Mucosa of descending colon (tissue), 3 donors: Measurements from ENCODE around the gene GRAMD4. TPM values are rescaled to one million over a fixed set of nuclear protein-coding genes. Genes with fewer than 3 reads are reported as not detected.
"Not testable (repeated sequence)": the region's sequence is repeated elsewhere in the genome, so short reads cannot be mapped to it uniquely, and the experiment has no call there.

Experiments used
- ATAC-seq: fragments of 200-7000 bp; cut with Tn5 transposase; one replicate; pipeline ENCODE4 v1.9.1; 2020; ENCODE audit warnings: mild to moderate bottlenecking, moderate library complexity
- DNase-seq, 3 donors: peaks; one replicate each; pipeline ENCODE4 v3.0.0-alpha.2; 2020
- H3K36me3 ChIP-seq: fragments of 200-600 bp; one replicate; pipeline ENCODE4 v1.8.0; 2021; ENCODE audit warnings: low read depth, mild to moderate bottlenecking
- H3K4me1 ChIP-seq: fragments of 200-600 bp; one replicate; pipeline ENCODE4 v1.8.0; 2021; ENCODE audit warnings: low read depth, mild to moderate bottlenecking
- H3K4me3 ChIP-seq: fragments of 200-600 bp; one replicate; pipeline ENCODE4 v1.8.0; 2021; ENCODE audit warnings: mild to moderate bottlenecking
- H3K9me3 ChIP-seq: fragments of 200-600 bp; one replicate; pipeline ENCODE4 v1.8.0; 2021; ENCODE audit warnings: mild to moderate bottlenecking
- CTCF ChIP-seq: fragments of 200-600 bp; IDR thresholded peaks from one replicate; pipeline ENCODE4 v1.8.0; 2022; ENCODE audit warnings: antibody characterized with exemption, mild to moderate bottlenecking
- intact Hi-C, 2 donors: fragments of 100-400 bp; cut with DNase I in 1 of 2; cut with micrococcal nuclease in 1 of 2; formaldehyde crosslinking; loops; one replicate each; pipeline versions ENCODE4 v1.11.0 to v1.11.1; 2022; cut with DNase I, micrococcal nuclease
- total RNA-seq, 3 donors: library from RNA; stranded (reverse); fragmentation: NEBNext Ultra II Directional in 2 of 3; extraction: Animal tissue kit (Norgen Biotek cat#: 25700) in 2 of 3; gene quantifications; one replicate each; pipeline versions ENCODE4 v1.2.1 to v1.2.4, GENCODE V29; 2021 to 2023
- donor health status: DM: no; HTN: no; CAD: no; lungs with moderate emphysema.
- donor health status: DM: no; HTN: no; CAD: no.
- donor health status: DM: no; HTN: yes; CAD: no.

GRAMD4 gene
- total RNA-seq, 3 donors from 2014 or later: 114 to 203 (median 197) TPM

DNA sequence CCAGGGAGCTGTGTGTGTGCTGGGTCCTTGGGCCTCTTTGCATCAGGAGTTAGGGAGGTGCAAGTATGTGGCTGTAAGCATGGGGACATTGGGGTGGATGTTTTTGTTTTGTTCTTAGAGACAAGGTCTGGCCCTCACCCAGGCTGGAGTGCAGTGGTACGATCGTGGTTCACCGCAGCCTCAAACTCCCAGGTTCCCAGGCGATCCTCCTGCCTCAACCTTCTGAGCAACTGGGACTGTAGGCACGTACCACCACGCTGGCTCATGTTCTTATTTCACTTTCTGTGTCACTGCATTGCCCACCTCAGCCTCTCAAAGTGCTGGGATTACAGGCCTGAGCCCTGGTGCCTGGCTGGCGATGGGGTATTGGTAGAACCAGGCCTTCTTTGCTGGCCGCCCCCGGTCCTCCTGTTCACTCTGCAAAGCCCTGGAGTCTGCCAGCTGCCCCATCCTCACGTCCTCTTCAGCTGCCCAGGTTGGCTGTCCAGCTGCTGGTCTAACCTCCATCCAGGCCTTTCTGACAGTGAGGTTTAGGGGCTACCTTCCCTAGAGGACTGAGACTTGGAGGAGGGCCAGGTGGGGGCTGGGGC lies 851 bp upstream of the GRAMD4 start:
- no peak for TF ChIP-seq CTCF
- no peak for DNase-seq
- Histone ChIP-seq H3K36me3 (no peaks in the 10 kb centered on the region), H3K4me3 (no peak overlapping the region), H3K9me3 (no peaks in the 10 kb centered on the region), H3K4me1 (peaks cover 6% of the 10 kb centered on the region)
- intact Hi-C loops: no loop called here
- ATAC-seq: no peak

- Histone ChIP-seq H3K4me3 (no peak overlapping the region), H3K4me1 (peaks cover 9% of the 10 kb centered on the region)
Measured at GRCh38 chr22:46620588-46621242, 529 bp downstream of the GRAMD4 start.

GRCh38 chr22:46621243-46621930 lies 1.2 kb downstream of the GRAMD4 start:
- DNase-seq, H3K4me1 ChIP-seq, H3K36me3 ChIP-seq, intact Hi-C loops, H3K9me3 ChIP-seq, ATAC-seq, H3K4me3 ChIP-seq: not testable (repeated sequence)

More at GRCh38 chr22:46620588-46621242, 529 bp downstream of the GRAMD4 start:
- no peak for TF ChIP-seq CTCF
- intact Hi-C loops: no loop called here
- DNase-seq: peak in 1 of 3 donors; percentile 50
- H3K9me3 ChIP-seq: no peaks in the 10 kb centered on the region
- H3K36me3 ChIP-seq: no peaks in the 10 kb centered on the region
- ATAC-seq: no peak

- intact Hi-C loops: no loop called here
- Histone ChIP-seq H3K9me3 (no peaks in the 10 kb centered on the region), H3K4me1 (peaks cover 9% of the 10 kb centered on the region), H3K36me3 (no peaks in the 10 kb centered on the region), H3K4me3 (no peak overlapping the region)
- DNase-seq (peak in 1 of 3 donors; percentile 63), ATAC-seq (no peak)
- no peak for TF ChIP-seq CTCF
Measured at GRCh38 chr22:46622081-46622521, 1.9 kb downstream of the GRAMD4 start.

DNA sequence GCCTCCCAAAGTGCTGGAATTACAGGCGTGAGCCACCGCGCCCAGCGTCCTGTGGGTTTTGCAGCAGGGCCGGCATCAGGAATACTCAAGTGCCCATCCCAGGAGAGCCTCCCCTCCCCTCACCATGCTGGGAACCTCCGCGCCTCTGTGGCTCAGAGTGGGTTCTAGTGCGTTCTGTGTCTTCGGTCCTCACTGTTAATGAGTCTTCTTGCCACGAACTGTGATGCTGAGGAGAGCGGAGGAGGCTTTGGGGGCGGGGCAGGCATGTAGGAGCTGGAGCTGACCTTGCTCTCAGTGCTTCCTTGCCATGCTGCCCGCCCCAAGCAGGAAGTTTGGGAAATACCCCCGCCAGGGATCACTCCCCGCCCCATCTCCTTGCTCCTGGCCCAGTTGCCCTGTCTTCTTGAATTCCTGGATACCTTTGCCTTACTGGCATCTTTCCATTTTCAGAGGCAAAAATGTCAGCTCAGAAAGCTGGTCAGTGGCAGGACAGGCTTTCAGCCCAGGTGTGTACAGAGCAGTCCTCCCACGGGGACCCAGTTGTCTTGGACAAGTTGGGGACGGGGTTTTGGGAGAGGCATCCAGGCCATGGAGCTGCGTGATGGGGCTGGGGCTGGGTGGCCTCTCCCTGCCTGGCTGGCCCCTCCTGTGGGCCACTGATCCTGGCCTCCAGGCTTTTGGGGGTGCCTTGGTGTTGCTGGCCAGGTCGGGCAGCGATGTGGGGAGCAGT lies 5.1 kb downstream of the GRAMD4 start:
- Histone ChIP-seq H3K9me3 (no peaks in the 10 kb centered on the region), H3K36me3 (no peaks in the 10 kb centered on the region), H3K4me1 (peaks cover 3% of the 10 kb centered on the region), H3K4me3 (no peak overlapping the region)
- intact Hi-C loops: no loop called here
- no peak for DNase-seq
- ATAC-seq: no peak
- TF ChIP-seq CTCF: no peak
